GM23338 (cell line): ENCODE results near the gene CPNE6.

Experiments
- CREB1 ChIP-seq: fragments of 250-450 bp; sonication (Bioruptor Pico); IDR thresholded peaks from 2 replicates; pipeline ENCODE4 v1.5.0; 2020; ENCODE audit warnings: low read depth, mild to moderate bottlenecking, moderate library complexity
- CTCF ChIP-seq, 2 experiments: fragments of 200-600 bp in 1 of 2; sonication (generic) in 1 of 2; conservative IDR thresholded peaks; 2 replicates each; pipeline versions ENCODE4 v1.5.1 to v1.6.1; 2016 to 2017; ENCODE audit warnings: antibody characterized with exemption in 2 of 2, low read depth in 2 of 2, mild to moderate bottlenecking in 2 of 2, moderate library complexity in 1 of 2
- ETS1 ChIP-seq: IDR thresholded peaks from 2 replicates; pipeline ENCODE4 v1.6.1; 2016; ENCODE audit warnings: antibody characterized with exemption
- EZH2 ChIP-seq: fragments of 200-600 bp; sonication (generic); IDR thresholded peaks from one replicate; pipeline ENCODE4 v1.8.0; 2017; ENCODE audit warnings: antibody characterized with exemption, mild to moderate bottlenecking, low read depth; ENCODE audit not compliant: unreplicated experiment
- EZH2phosphoT487 ChIP-seq: fragments of 200-600 bp; sonication (generic); IDR thresholded peaks from one replicate; pipeline ENCODE4 v1.8.1; 2018; ENCODE audit warnings: antibody characterized with exemption; ENCODE audit not compliant: unreplicated experiment
- JUNB ChIP-seq: IDR thresholded peaks from one replicate; pipeline ENCODE4 v1.6.1; 2016; ENCODE audit warnings: antibody characterized with exemption; ENCODE audit not compliant: unreplicated experiment
- POLR2AphosphoS5 ChIP-seq: IDR thresholded peaks from 2 replicates; pipeline ENCODE4 v1.6.1; 2016; ENCODE audit warnings: antibody characterized with exemption, low read depth
- REST ChIP-seq: IDR thresholded peaks from one replicate; pipeline ENCODE4 v1.6.1; 2018; ENCODE audit warnings: antibody characterized with exemption; ENCODE audit not compliant: unreplicated experiment
- STAT1 ChIP-seq: IDR thresholded peaks from one replicate; pipeline ENCODE4 v1.6.1; 2016; ENCODE audit warnings: antibody characterized with exemption; ENCODE audit not compliant: unreplicated experiment
- ZNF114 ChIP-seq: fragments of 250-450 bp; sonication (Bioruptor Pico); IDR thresholded peaks from 2 replicates; pipeline ENCODE4 v1.5.0; 2020; ENCODE audit warnings: mild to moderate bottlenecking, moderate library complexity
- ZNF331 ChIP-seq: fragments of 250-450 bp; sonication (Bioruptor Pico); IDR thresholded peaks from 2 replicates; pipeline ENCODE4 v1.5.0; 2020; ENCODE audit warnings: low read depth, mild to moderate bottlenecking, moderate library complexity
- TF ChIP-seq, protein P1 (sequence below): fragments of 250-450 bp; sonication (Bioruptor Pico); IDR thresholded peaks from 2 replicates; pipeline ENCODE4 v1.5.0; 2020; ENCODE audit warnings: mild to moderate bottlenecking, moderate library complexity

- no peak for TF ChIP-seq EZH2
- TF ChIP-seq POLR2AphosphoS5, result 0 out of 2 replicates have a peak, but pooled peaks have one; percentile 30
- TF ChIP-seq CTCF (conservative IDR thresholded peaks at IDR 0.05; ENCODE audit: low read depth in 2 of 2), result no peak
- TF ChIP-seq REST, result no peak
- no peak for TF ChIP-seq ETS1
- no peak for TF ChIP-seq EZH2phosphoT487
- no peak for TF ChIP-seq CREB1 (CRISPR knock-in tag)
- TF ChIP-seq STAT1, result no peak
- TF ChIP-seq JUNB, result no peak
- no peak for TF ChIP-seq ZNF331
- TF ChIP-seq ZNF114 (CRISPR knock-in tag), result no peak
- TF ChIP-seq, protein P1, sequence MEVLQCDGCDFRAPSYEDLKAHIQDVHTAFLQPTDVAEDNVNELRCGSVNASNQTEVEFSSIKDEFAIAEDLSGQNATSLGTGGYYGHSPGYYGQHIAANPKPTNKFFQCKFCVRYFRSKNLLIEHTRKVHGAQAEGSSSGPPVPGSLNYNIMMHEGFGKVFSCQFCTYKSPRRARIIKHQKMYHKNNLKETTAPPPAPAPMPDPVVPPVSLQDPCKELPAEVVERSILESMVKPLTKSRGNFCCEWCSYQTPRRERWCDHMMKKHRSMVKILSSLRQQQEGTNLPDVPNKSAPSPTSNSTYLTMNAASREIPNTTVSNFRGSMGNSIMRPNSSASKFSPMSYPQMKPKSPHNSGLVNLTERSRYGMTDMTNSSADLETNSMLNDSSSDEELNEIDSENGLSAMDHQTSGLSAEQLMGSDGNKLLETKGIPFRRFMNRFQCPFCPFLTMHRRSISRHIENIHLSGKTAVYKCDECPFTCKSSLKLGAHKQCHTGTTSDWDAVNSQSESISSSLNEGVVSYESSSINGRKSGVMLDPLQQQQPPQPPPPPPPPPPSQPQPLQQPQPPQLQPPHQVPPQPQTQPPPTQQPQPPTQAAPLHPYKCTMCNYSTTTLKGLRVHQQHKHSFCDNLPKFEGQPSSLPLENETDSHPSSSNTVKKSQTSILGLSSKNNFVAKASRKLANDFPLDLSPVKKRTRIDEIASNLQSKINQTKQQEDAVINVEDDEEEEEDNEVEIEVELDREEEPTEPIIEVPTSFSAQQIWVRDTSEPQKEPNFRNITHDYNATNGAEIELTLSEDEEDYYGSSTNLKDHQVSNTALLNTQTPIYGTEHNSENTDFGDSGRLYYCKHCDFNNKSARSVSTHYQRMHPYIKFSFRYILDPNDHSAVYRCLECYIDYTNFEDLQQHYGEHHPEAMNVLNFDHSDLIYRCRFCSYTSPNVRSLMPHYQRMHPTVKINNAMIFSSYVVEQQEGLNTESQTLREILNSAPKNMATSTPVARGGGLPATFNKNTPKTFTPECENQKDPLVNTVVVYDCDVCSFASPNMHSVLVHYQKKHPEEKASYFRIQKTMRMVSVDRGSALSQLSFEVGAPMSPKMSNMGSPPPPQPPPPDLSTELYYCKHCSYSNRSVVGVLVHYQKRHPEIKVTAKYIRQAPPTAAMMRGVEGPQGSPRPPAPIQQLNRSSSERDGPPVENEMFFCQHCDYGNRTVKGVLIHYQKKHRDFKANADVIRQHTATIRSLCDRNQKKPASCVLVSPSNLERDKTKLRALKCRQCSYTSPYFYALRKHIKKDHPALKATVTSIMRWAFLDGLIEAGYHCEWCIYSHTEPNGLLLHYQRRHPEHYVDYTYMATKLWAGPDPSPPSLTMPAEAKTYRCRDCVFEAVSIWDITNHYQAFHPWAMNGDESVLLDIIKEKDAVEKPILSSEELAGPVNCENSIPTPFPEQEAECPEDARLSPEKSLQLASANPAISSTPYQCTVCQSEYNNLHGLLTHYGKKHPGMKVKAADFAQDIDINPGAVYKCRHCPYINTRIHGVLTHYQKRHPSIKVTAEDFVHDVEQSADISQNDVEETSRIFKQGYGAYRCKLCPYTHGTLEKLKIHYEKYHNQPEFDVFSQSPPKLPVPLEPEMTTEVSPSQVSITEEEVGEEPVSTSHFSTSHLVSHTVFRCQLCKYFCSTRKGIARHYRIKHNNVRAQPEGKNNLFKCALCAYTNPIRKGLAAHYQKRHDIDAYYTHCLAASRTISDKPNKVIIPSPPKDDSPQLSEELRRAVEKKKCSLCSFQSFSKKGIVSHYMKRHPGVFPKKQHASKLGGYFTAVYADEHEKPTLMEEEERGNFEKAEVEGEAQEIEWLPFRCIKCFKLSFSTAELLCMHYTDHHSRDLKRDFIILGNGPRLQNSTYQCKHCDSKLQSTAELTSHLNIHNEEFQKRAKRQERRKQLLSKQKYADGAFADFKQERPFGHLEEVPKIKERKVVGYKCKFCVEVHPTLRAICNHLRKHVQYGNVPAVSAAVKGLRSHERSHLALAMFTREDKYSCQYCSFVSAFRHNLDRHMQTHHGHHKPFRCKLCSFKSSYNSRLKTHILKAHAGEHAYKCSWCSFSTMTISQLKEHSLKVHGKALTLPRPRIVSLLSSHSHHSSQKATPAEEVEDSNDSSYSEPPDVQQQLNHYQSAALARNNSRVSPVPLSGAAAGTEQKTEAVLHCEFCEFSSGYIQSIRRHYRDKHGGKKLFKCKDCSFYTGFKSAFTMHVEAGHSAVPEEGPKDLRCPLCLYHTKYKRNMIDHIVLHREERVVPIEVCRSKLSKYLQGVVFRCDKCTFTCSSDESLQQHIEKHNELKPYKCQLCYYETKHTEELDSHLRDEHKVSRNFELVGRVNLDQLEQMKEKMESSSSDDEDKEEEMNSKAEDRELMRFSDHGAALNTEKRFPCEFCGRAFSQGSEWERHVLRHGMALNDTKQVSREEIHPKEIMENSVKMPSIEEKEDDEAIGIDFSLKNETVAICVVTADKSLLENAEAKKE, result no peak
Measured at GRCh38 chr14:24052656-24053547, 18.5 kb upstream of the CPNE6 start.
